Stimulated activated CD8-positive, alpha-beta memory T cell treated with anti-CD3 and anti-CD28 coated beads, Interleukin-12 subunit alpha, Interleukin-12 subunit beta, amount 100 ng/mL, for 4 hours (primary cell): ENCODE data around the gene CAMTA2.
A peak's percentile ranks its signal among the peaks of the same experiment; 100 is the strongest.

ENCODE experiments used
- DNase-seq: peaks from one replicate; pipeline ENCODE4 v3.0.0-alpha.2; 2020; ENCODE audit warnings: low read depth

Gene CAMTA2

DNA sequence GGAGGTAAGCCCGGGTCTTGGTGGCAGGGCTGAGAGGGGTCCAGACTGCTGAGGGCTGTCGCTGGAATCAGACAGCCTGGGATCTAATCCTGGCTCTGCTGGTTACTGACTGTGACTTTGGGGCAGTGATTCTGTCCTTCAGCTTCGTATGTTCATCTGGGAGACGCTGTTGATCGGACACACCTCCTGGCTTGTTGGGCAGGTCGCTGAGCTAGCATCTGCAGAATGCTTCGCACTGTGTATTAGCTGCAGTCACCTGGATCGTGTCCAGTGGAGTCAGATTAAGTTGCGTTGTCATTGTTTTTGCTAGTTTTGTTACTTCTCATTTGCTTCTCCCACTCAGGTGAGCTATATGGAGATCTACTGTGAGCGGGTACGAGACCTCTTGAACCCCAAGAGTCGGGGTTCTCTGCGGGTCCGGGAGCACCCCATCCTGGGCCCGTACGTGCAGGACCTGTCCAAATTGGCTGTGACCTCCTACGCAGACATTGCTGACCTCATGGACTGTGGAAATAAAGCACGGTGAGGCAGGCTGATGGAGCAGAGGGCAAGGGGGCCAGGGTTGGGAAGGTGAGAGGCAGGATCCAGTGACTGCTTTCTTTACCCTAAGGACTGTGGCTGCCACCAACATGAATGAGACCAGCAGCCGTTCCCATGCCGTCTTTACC is 14.8 kb upstream of the CAMTA2 start:
- DNase-seq: no peak

DNA sequence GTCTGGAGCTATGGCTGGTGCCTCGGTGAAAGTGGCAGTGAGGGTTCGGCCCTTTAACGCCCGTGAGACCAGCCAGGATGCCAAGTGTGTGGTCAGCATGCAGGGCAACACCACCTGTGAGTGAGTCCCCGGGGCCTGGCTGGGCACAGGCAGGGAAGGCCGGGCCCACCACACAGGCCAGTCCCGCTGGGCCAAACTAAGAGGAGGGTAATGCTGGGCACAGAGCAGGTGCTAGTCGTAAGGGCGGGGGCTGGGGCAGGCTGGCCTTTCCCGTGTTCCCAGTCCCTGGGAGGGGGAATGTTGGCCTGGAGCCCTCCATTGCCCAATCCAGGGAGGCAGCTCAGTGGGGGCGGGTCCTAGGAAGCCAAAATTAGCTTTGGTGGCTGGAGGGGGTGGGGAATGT is 12.8 kb upstream of the CAMTA2 start:
- no peak for DNase-seq

DNA sequence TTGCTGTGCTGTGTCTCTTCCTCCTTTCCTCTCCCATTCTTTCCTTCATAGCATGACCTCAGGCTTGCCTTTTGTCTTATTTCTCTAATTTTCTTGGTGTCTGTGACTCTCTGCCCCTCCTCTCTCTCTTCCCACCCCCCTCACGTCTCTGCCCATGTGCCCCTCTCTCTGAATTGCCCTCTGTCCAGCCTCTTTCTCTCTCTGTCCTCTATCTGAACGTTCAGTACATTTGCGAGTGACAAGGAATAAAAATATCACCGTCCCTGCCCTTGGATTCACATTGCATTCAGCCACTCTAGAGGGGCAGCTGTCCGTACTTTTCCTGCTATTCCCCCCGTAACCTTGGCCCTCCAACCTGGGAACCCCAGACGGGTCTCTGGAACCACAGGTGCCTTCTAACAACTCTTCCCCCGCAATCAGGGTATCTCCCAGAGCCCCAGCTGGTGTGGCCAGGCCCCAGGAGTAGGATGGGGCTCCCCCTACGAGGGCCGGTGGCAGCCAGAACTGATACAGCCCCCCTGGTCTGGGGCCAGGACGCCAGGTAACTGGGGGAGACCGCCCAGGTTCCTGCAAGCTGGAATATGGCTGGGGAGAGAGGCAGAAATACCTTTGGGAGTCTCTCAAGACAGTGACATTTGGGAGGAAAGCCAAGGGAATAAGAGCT is 12.1 kb upstream of the CAMTA2 start:
- no peak for DNase-seq

DNA sequence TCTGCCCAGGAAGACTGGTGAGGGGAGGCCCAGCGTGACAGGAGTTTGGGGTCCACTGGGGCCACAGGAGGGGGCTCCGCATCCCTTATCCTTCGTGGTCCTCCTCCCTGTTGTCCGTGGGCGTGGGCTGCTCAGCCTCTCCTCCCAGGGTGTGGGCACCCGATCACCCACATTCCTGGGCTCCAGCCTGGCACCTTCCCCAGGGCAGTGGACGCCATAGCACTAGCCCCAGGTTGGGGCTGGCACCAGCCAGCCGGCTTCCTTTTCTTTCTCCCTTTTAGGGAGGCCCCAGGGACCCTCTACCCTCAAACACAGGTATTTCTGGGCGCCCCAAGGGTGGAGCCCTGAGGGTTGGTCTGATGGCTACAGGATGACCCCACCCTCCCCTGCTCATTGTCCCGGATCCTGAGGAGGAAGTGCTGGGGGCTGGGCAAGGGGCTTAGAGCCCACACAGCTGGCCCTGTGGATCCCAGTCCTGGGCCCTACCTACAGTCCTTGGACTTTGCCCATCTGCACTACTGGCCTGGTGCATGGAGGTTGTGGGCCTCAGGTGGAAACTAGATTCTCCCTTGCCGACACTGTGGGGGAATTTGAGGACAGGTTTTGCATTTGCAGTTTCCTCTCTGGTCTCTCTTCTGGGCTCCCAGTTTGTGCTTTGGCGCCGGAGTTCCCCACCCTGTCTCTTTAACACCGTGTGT is 11.4 kb upstream of the CAMTA2 start:
- no peak for DNase-seq

DNA sequence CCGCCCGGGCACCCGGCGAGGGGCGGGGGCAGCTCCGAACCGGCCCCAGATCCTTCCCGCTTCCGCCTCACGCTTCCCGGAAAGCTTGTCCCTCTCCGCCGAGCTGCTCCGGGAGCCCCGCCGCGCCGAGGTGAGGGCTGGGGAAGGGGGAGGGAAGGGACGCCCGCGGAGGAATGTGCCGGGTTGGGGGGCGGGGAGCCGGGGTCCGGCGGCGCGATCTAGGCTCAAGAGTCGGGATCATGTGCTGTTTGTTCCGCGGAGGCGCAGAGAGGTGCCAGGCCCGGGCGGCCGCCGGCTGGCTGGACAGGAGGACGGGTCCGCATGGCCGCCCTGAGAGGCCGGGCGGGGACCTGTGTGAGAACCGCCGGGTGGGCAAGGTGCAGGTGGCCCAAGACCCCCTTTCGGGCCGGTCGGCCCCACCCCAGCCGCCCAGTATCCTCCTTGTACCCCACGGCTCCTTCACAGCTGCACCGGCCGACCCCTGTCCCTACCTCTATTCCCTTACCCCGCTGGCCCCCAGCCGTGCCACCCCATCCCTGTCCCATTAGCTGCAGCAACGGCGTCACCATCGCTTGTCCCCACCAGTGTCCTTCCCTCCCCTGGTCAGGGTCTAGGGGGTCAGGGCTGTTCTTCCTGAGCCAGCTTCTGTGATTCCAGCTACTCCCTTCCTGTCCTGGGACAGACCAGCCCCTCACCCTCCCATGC is 10.7 kb upstream of the CAMTA2 start:
- no peak for DNase-seq

DNA sequence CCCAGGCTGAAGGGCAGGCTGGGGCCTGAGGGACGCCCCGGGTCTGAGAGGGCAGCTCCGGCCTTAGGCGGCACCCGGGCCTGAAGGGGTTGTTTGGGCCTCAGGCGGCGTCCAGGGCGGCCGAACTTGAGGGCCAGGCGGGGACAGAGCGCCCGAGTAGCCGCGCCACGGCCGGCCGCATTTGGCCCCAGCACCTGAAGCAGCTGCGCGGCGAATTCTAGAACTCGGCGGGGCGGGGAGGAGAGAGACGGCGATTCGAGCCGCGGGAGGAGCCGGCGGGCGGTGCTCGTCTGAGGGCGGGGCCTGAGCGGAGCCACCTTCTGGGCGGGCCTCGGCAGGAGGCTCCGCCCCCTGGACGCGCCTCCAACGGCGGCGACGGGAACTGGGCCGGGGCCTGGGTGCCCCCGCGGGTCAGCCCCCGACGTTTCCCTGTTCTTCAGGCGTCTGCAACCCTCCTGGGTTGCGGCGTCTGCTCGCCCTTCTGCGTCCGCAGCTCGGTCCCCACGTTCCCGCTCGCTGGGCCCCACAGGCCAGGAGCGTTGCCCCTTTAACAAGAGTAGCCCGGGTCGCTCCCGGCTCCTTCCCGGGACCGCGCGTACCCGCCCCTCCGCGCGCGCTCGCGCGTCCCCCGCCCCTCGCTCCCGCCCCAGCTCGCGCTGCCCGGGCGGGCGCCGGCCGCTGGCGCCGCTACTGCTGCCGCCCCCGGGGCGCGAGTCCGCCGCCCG is 10.0 kb upstream of the CAMTA2 start, which contains the start of the genes INCA1 and KIF1C:
Gene INCA1 (minus strand): TSS at position 221 of the 725 bp plus-strand sequence. CDS start 3,085 bp downstream, outside the sequence.
Gene KIF1C (plus strand): TSS at position 649 of the 725 bp plus-strand sequence. CDS start 2,297 bp downstream, outside the sequence.
- peak; percentile 85 for DNase-seq

DNA sequence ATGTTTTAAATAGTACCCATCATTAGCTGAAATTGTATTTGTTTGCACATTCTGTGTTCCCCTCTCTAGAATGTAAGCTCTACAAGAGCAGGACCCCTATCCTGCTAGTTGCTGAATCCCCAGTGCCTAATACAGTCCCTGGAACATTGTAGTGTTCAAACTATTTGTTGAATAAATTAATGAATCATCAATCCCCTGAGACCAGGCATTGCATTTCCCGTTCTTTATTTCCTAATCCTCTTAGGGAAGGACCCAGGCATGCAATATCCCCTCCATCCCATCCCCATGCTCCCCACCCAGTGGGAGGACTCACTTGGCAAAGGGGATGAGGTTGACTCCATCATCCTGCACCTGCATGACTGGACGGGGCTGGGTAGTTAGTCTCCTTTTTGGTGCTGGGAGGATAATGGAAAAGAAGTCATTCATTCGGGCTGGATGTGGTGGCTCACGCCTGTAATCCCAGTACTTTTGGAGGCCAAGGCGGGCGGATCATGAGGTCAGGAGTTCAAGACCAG is 6.7 kb upstream of the CAMTA2 start:
- DNase-seq: no peak

DNA sequence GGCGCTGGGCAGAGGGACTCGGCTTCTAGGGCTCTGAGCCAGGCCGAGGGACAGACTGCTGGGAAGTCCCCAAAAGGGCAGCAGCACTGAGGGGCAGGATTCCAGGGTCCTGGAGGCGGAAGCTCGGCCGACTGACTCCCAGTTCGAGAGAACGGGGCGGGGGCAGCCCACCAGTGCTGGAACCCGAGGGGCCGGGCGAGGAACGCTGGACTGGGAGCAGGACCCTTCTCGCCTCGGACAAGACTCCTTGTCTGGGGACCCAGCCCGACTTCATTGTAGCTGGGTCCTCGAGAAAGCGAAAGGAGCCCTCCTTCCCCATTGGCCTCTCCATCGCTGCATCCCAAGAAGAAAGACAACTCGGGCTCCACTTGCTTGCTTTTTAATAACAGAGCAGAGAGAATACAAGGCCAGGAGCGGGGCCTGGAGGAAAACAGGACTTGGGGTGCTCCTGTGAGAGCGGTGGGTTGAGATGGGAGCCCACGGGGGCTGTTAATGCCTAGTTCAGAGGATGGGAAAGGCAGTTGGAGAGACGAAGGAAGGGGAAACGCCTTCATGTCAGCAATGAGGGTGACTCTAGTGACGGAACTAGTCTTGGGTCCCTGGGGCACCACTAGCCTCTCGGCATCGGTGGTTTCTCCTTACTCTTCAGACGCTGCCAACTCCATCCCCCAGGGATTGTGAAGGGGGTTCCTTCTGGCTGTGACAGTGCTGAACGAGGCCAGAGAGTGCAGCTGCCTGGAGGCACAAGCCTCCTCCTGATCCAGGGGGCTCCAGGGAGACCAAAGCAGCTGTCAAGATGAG is 492 bp upstream of the CAMTA2 start:
- DNase-seq: no peak

DNA sequence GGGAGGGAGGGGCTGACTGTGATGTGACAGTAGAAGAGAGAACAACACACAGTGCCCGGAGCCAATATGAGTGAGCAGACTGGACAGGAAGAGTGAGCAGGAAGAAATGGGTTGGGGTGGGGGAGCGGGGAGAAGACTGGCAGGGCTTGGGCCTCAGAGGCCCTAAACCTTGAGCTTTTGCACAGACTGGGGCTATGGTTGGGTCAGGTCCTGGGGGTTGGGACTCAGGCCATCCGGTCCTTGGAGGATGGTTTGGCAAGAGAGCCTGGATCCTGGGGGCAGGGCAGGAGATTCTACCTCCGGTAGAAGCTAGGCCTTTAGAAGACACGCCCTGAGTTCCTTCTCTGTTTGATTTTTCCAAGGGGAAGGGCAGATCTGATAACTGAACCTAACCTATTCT is 1.1 kb downstream of the CAMTA2 start:
- DNase-seq: no peak

DNA sequence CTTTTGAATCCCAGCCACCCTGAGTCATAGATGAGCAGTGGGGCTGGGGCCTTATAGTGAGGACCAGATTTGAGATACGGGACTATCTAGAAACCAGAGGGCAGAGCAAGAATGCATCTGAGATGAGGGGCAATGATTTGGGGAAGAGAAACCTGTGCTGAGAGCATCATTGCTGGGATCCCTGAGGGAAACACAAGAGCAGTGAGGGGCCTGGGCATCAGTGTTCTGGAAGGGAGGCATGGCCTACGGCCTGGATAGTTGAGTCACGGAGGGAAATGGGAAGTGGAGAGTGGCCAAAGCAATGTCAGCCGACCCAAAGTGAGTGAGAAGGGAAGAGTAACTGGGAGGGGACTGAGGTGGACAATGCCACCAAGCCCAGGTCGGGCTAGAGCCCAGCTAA is 5.2 kb downstream of the CAMTA2 start:
- no peak for DNase-seq

DNA sequence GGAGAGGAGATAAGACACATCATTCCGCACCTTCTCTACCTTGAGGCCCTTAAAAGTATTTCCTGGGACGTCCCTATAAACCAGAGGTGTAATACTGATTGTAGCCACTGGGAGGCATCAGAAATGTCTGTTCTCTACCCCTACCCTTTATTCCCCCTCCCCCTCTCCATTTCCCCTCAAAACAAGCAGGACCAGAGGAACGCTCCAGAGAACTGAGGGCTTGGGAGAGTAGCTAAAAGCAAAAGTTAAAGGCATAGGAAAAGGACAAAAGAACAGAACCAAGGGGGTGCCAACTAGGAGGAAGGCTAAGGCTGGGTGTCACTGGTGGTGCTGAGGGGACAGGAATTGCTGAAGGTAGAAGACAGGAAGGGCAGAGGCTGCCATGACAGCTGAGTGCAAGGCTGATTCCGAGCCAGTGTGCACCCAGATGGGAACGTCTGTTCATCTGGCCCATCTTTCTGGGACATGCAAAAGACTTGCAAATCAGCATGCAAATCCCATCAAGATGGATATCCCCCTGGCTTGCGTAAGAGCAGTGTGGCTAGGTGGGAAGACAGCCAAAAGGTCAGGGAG is 6.7 kb downstream of the CAMTA2 start:
- no peak for DNase-seq

DNA sequence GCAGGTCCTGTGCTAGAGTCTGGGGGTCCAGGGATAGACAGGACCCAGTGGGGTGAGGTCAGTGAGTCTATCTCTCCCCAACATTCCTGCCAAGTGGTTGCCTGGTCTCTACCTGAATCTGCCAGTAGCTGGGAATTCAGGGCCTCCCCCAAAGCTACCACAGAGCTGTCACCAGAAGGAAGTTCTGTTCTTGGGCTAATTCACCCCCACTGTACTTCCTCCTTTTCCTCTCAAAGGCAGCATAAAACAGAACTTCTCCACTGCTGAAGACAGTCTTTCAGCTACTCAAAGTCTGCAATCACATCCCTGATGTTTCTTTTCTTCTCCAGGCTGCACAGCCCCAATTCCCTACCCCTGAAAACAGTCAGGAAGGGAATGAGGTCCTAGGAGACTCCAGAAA is 8.7 kb downstream of the CAMTA2 start:
- no peak for DNase-seq

DNA sequence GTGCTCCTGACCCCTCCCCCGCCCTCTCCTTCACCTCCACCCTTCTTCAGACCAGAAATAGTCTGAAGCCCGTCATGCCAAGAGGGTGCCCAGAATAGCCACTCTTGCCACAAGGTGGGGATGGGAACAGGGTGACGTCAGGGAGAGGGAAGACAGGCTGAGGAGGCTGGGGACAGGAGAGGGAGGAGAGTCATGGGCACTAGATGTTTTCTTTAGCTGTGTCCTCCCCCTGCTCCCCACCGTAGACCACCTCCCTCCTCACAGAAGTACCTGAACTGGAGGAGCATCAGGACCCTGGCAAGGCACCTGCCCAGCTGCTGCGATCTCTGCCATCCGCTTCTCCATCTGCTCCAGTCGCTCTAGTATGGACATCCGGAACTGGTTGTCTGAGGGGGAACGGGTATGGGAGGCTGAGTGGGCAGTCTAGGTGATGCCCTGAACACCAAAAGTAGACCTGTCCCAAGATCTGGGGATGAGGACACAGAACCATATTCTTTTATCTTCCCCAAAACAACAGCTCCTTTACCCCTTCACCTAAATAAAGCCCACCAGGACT is 13.3 kb downstream of the CAMTA2 start:
- DNase-seq: no peak

DNA sequence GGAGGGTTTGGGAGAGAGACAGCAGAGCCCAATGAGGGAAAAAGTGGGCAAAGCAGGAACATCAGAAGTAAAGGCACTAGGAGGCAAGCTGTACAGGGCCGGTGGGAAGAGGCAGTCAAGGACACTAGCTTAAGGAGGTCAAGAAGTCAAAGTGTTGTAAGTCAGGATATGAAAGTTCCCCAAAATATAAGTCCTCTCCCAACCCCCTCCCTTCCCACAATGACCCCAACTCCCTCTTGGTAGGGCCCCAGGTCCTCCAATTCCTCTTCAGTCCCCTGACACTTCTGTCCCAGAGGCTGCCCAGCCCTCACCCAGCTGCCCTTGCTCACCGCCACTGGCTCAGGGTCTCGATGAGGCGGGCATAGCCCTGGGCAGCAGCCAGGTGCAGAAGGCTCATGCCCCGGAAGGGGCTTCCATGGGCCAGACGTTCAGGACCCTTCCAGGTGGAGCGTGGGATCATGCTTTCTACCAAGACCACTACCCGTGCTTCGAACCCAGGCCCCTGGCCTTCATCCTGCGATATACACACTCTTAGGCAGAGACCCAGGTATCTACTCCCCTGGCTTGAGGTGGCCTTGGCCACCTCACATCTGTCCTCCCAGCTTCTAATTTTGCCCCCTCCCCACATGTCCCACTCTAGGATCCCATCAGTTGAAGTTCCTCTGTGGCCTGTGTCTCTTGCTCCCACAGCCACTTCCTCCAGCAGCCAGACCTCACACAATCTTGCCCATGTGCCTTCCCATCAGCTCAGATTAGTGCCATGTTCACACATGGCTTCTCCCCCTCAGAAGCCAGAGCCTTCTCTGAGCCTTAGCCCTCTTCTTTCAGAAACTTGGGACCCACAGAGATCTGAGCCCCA is 14.0 kb downstream of the CAMTA2 start:
- DNase-seq: no peak

DNA sequence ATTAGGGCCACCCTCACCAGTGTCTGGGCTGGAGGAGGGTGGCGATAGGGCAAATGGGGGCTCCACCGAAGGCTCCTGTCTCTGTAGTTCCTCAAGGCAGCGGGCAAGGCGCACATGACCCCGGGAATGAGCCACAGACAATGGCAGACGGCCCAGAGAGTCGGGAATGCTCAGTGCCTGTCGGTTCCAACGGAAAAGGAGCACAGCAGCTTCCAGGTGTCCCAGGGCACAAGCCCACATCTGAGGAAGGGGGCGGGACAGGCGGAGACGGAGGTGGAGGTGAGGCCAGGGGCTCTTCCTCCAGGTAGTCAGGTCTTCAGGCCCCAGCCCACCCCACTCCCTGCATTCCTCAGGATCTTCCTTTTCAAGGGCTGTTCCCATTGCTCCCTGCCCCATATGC is 14.7 kb downstream of the CAMTA2 start:
- DNase-seq: no peak

DNA sequence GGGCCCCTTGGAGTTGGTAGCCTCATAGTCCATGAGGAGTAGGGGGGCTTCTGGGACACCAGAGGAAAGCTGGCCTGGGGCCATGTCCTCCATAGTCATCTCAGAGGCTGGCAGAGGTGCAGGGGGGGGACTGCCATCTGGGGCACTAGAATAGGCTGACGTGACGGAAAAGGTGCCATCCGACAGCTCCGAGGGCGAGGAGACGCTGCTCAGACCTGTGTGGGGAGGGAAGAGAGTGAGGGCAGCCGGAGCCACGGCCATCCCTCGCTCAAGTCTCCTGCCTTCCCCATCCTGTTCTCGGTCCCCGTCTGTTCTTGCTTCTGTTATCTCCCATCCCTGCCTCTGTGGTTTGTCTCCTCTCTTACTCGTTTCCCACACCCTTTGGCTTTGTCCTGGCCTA is 15.2 kb downstream of the CAMTA2 start:
- no peak for DNase-seq

DNA sequence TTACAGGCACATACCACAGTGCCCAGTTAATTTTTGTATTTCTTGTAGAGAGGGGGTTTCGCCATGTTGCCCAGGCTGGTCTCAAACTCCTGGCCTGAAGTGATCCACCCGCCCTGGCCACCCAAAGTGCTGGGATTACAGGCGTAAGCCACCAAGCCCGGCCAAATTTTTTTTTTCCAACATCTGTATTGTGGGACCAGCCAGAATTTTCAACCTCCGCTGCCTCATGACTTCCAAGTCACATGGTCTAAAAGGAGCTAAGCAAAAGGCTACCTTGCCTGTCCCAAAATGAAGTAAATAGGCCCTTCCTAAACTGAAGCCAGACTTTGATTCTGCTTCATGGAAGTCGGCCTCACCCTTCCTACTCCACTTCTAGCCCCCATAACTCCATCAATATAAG is 15.6 kb downstream of the CAMTA2 start:
- DNase-seq: no peak

DNA sequence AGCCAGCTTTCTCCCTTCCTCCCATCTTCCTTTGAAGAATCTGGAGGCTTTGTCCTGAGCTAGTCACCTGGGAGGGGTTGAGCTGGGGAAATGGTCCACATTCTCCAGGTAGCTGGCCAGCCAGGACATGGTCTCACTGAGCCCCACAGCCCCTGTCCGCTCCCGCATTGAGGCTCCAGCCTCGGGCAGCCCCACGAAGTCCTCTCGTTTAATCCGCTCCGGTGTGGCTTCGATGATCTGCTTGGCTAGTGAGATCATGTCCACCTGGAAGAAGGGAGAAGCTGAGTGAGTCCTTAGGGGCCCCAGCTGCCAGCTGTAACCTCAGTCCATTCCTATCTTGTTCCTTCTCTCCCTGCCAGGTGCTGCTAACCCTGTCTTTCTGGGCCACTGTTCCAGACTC is 17.2 kb downstream of the CAMTA2 start:
- no peak for DNase-seq

DNA sequence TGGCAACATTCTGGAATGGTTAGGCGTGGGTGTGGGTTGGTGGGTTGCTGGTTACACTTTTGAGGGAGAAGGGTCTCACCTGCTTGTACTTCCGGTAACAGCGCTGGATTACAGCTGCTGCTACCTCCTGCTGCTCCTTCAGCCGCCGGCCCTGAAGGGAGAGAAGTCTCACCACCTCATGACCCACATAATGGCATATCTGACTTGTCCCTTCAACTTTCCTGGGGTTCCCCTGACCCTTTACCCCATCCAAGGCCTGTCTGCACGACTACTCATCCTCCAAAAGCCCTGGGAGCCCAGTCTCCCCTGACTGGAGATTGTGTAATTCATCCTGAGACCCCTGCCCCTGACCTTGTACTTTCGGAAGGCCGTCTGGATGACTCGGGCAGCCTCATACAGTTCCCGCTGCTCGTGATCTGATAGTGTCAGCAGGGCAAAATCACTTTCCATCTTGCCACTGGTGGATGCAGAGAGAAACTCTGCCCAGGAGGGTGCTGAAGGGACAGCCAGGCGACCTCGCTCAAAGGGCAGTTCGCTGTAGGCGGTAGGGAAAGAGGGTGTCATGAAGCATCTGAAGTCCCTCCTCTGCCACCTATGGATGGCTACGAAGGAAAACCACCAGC is 17.8 kb downstream of the CAMTA2 start:
- no peak for DNase-seq
